GM23338 (cell line): ENCODE results near the gene ECE1. TPM values are rescaled to one million over a fixed set of nuclear protein-coding genes. Genes with fewer than 3 reads are reported as not detected.

Experiments used
- ATAC-seq: fragments of 200-7000 bp; cut with Tn5 transposase; 3 replicates; pipeline ENCODE4 v1.9.1; 2020
- DNase-seq: peaks from one replicate; pipeline ENCODE4 v3.0.0-alpha.2; 2015; ENCODE audit warnings: low spot score
- H2AFZ ChIP-seq: fragments of 200-600 bp; sonication (generic); 2 replicates; pipeline ENCODE4 v1.8.0; 2016; ENCODE audit warnings: antibody characterized with exemption, mild to moderate bottlenecking, moderate library complexity
- H3F3A ChIP-seq: fragments of 200-600 bp; sonication (generic); replicated peaks from 2 replicates; pipeline ENCODE4 v1.8.0; 2017; ENCODE audit warnings: antibody characterized with exemption, mixed run types, low read depth
- H3K27ac ChIP-seq: fragments of 200-600 bp; sonication (generic); 2 replicates; pipeline ENCODE4 v1.6.1; 2016; ENCODE audit warnings: low read depth
- H3K27me3 ChIP-seq: fragments of 200-600 bp; sonication (generic); 2 replicates; pipeline ENCODE4 v1.8.0; 2016; ENCODE audit warnings: mild to moderate bottlenecking, mixed run types, moderate library complexity; ENCODE audit not compliant: insufficient read depth
- H3K36me3 ChIP-seq: fragments of 200-600 bp; sonication (generic); 2 replicates; pipeline ENCODE4 v1.8.0; 2016; ENCODE audit warnings: mild to moderate bottlenecking; ENCODE audit not compliant: insufficient read depth
- H3K4me1 ChIP-seq: fragments of 200-600 bp; sonication (generic); 2 replicates; pipeline ENCODE4 v1.8.0; 2016; ENCODE audit warnings: mild to moderate bottlenecking, moderate library complexity; ENCODE audit not compliant: insufficient read depth
- H3K4me2 ChIP-seq: fragments of 200-600 bp; sonication (generic); 2 replicates; pipeline ENCODE4 v1.7.1; 2017; ENCODE audit warnings: mixed run types
- H3K4me3 ChIP-seq: fragments of 200-600 bp; sonication (generic); 2 replicates; pipeline ENCODE4 v1.6.1; 2016; ENCODE audit warnings: mixed run types
- H3K79me2 ChIP-seq: fragments of 200-600 bp; sonication (generic); replicated peaks from 2 replicates; pipeline ENCODE4 v1.8.0; 2017; ENCODE audit warnings: mild to moderate bottlenecking; ENCODE audit not compliant: insufficient read depth
- H3K9me2 ChIP-seq: fragments of 200-600 bp; sonication (generic); 2 replicates; pipeline ENCODE4 v1.8.0; 2017; ENCODE audit not compliant: insufficient read depth
- H4K20me1 ChIP-seq: fragments of 200-600 bp; sonication (generic); replicated peaks from 2 replicates; pipeline ENCODE4 v1.8.0; 2017; ENCODE audit warnings: mild to moderate bottlenecking; ENCODE audit not compliant: insufficient read depth
- H3K27ac Mint-ChIP-seq: 2 replicates; pipeline ENCODE4 v1.8.0; 2020; ENCODE audit warnings: inconsistent platforms, mild to moderate bottlenecking, moderate library complexity, mixed read lengths
- H3K27me3 Mint-ChIP-seq: 3 replicates; pipeline ENCODE4 v1.8.0; 2022; ENCODE audit warnings: low read depth, mild to moderate bottlenecking, moderate library complexity, mixed read lengths, inconsistent platforms; ENCODE audit not compliant: insufficient read depth, poor library complexity
- H3K36me3 Mint-ChIP-seq: 3 replicates; pipeline ENCODE4 v1.8.0; 2021; ENCODE audit warnings: low read depth, mild to moderate bottlenecking, inconsistent platforms, moderate library complexity, mixed read lengths
- H3K4me1 Mint-ChIP-seq: 3 replicates; pipeline ENCODE4 v1.8.0; 2020; ENCODE audit warnings: mild to moderate bottlenecking, inconsistent platforms, mixed read lengths
- H3K4me3 Mint-ChIP-seq: 3 replicates; pipeline ENCODE4 v1.8.0; 2021; ENCODE audit warnings: moderate library complexity, mild to moderate bottlenecking, inconsistent platforms, mixed read lengths
- H3K9me3 Mint-ChIP-seq: 3 replicates; pipeline ENCODE4 v1.8.0; 2020; ENCODE audit warnings: moderate library complexity, mild to moderate bottlenecking, inconsistent platforms, mixed read lengths
- CREB1 ChIP-seq: fragments of 250-450 bp; sonication (Bioruptor Pico); IDR thresholded peaks from 2 replicates; pipeline ENCODE4 v1.5.0; 2020; ENCODE audit warnings: low read depth, mild to moderate bottlenecking, moderate library complexity
- ETS1 ChIP-seq: IDR thresholded peaks from 2 replicates; pipeline ENCODE4 v1.6.1; 2016; ENCODE audit warnings: antibody characterized with exemption
- EZH2 ChIP-seq: fragments of 200-600 bp; sonication (generic); IDR thresholded peaks from one replicate; pipeline ENCODE4 v1.8.0; 2017; ENCODE audit warnings: antibody characterized with exemption, mild to moderate bottlenecking, low read depth; ENCODE audit not compliant: unreplicated experiment
- EZH2phosphoT487 ChIP-seq: fragments of 200-600 bp; sonication (generic); IDR thresholded peaks from one replicate; pipeline ENCODE4 v1.8.1; 2018; ENCODE audit warnings: antibody characterized with exemption; ENCODE audit not compliant: unreplicated experiment
- JUNB ChIP-seq: IDR thresholded peaks from one replicate; pipeline ENCODE4 v1.6.1; 2016; ENCODE audit warnings: antibody characterized with exemption; ENCODE audit not compliant: unreplicated experiment
- NANOG ChIP-seq: IDR thresholded peaks from 2 replicates; pipeline ENCODE4 v1.6.1; 2016; ENCODE audit warnings: antibody characterized with exemption, borderline replicate concordance
- POLR2AphosphoS5 ChIP-seq: IDR thresholded peaks from 2 replicates; pipeline ENCODE4 v1.6.1; 2016; ENCODE audit warnings: antibody characterized with exemption, low read depth
- REST ChIP-seq: IDR thresholded peaks from one replicate; pipeline ENCODE4 v1.6.1; 2018; ENCODE audit warnings: antibody characterized with exemption; ENCODE audit not compliant: unreplicated experiment
- STAT1 ChIP-seq: IDR thresholded peaks from one replicate; pipeline ENCODE4 v1.6.1; 2016; ENCODE audit warnings: antibody characterized with exemption; ENCODE audit not compliant: unreplicated experiment
- ZNF331 ChIP-seq: fragments of 250-450 bp; sonication (Bioruptor Pico); IDR thresholded peaks from 2 replicates; pipeline ENCODE4 v1.5.0; 2020; ENCODE audit warnings: low read depth, mild to moderate bottlenecking, moderate library complexity
- ZNF462 ChIP-seq: fragments of 250-450 bp; sonication (Bioruptor Pico); IDR thresholded peaks from 2 replicates; pipeline ENCODE4 v1.5.0; 2020; ENCODE audit warnings: mild to moderate bottlenecking, moderate library complexity
- polyA plus RNA-seq: library from polyadenylated mRNA; unstranded; fragments of >200 nt; fragmentation: Nextera tagmentation; extraction: Ambion mirVana; gene quantifications from 2 replicates; pipeline ENCODE4 v1.2.1, GENCODE V29; 2016
- total RNA-seq: library from RNA; depleted of rRNA; stranded (reverse); fragments of >200 nt; shearing (Covaris generic); gene quantifications from 2 replicates; pipeline ENCODE4 v1.2.3, GENCODE V29; 2014

ECE1 gene
- total and polyA plus RNA-seq, 2 experiments from 2014 or later = 11.0 to 45.0 TPM

GRCh38 chr1:21189421-21189820 lies 100.8 kb downstream of the ECE1 start (continued):
- TF ChIP-seq REST (no peak), EZH2 (no peak), ETS1 (no peak), ZNF331 (no peak), CREB1 (CRISPR knock-in tag) (no peak), EZH2phosphoT487 (no peak), JUNB (no peak)

GRCh38 chr1:21188235-21188634 lies 102.0 kb downstream of the ECE1 start:
- no peak overlapping the region for H3K27ac Mint-ChIP-seq
- peaks cover 83% of the 10 kb centered on the region for H3K27me3 Mint-ChIP-seq
- Histone ChIP-seq H2AFZ (no peak overlapping the region), H3K4me2 (no peak overlapping the region), H3K27me3 (peaks cover 100% of the 10 kb centered on the region), H3K79me2 (no peaks in the 10 kb centered on the region), H3K4me1 (no peaks in the 10 kb centered on the region; the same call in 1 of the 2 replicates), H3K4me3 (no peak overlapping the region), H3K27ac (no peak overlapping the region), H3K36me3 (no peaks in the 10 kb centered on the region), H4K20me1 (peaks cover 9% of the 10 kb centered on the region), H3F3A (no peaks in the 10 kb centered on the region), H3K9me2 (no peaks in the 10 kb centered on the region)
- no peaks in the 10 kb centered on the region for H3K36me3 Mint-ChIP-seq
- H3K4me1 Mint-ChIP-seq = no peaks in the 10 kb centered on the region
- DNase-seq (no peak), ATAC-seq (peak; percentile 36; the same call in 2 of the 3 replicates)
- H3K4me3 Mint-ChIP-seq = no peak overlapping the region
- H3K9me3 Mint-ChIP-seq = no peaks in the 10 kb centered on the region
- TF ChIP-seq EZH2phosphoT487 (no peak), ZNF462 (CRISPR knock-in tag) (no peak), STAT1 (no peak), POLR2AphosphoS5 (no peak), NANOG (no peak), EZH2 (no peak), JUNB (no peak), ETS1 (no peak), ZNF331 (no peak)
